ENCODE data around the gene HINFP. TPM values are rescaled to one million over a fixed set of nuclear protein-coding genes. Genes with fewer than 3 reads are reported as not detected.

The HINFP gene
- total RNA-seq, result 10 to 100 TPM; 37.2 to 58.1 (median 42.2) TPM
- long read RNA-seq, donor 1, transcript HINFP-201 (10 exons, 3,163 nt), result major isoform, 13 of 40 reads
- long read RNA-seq, donor 1, partial matches to known transcripts, result 8 of 40 reads
- long read RNA-seq, donor 1, other reads (novel, unspliced or antisense), result 19 of 40 reads
- long read RNA-seq, donor 2, transcript HINFP-201 (10 exons, 3,163 nt), result major isoform, 9 of 11 reads
- long read RNA-seq, donor 2, partial matches to known transcripts, result 0 of 11 reads
- long read RNA-seq, donor 2, other reads (novel, unspliced or antisense), result 1 of 11 reads

DNA sequence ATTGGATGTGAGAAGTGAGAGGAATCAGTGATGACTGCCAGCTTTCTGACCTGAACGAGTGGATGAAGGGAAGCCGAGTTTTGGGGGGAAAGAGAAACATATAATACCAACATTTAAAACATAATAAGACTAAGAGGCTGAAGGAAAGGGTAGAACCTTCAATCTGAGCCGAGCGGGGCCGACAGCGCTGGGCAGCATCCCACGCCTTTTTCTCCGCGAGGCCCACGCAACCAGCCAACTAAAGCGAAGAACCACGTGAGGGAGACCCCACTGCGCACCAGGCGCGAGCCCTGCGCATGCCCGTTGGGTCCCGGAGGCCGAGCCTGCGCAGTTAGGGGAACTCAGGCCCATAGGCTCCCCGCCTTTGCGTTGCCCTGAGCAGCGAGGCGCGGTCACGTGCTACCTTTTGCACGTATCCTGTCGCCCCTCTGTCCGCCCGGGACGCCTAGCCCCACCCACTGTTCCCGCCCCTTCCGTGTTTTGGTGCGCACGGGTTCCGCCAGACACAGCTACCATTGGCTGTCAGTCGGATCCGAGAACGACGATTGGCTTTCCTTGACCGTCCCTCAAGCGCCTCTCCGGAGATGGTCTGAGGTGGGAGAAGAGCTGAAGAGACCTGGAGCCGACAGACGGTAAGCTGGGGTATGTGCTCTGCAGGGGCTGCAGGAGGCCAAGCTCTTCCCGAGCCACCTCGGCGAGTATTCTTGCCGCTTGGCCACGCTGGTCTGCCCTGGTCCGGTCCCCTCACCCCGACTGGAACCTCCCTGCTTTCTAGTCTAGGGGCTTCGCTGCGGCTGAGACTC, at the start of gene HINFP:
Gene HINFP (plus strand): TSS at position 573 of the 803 bp plus-strand sequence. CDS start 5,365 bp downstream, outside the sequence.
- peak; percentile 100 for DNase-seq
- peaks cover 18% of the 10 kb centered on the region for H3K4me1 ChIP-seq (ENCODE audit: low read depth)
- H3K4me3 ChIP-seq, result peak within 1 kb of the TSS; percentile 87
- ATAC-seq, result peak; percentile 96
- TF ChIP-seq, protein P1, sequence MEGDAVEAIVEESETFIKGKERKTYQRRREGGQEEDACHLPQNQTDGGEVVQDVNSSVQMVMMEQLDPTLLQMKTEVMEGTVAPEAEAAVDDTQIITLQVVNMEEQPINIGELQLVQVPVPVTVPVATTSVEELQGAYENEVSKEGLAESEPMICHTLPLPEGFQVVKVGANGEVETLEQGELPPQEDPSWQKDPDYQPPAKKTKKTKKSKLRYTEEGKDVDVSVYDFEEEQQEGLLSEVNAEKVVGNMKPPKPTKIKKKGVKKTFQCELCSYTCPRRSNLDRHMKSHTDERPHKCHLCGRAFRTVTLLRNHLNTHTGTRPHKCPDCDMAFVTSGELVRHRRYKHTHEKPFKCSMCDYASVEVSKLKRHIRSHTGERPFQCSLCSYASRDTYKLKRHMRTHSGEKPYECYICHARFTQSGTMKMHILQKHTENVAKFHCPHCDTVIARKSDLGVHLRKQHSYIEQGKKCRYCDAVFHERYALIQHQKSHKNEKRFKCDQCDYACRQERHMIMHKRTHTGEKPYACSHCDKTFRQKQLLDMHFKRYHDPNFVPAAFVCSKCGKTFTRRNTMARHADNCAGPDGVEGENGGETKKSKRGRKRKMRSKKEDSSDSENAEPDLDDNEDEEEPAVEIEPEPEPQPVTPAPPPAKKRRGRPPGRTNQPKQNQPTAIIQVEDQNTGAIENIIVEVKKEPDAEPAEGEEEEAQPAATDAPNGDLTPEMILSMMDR (IDR thresholded peaks at IDR 0.05), result no peak
- intact Hi-C loops (cut with DNase I, micrococcal nuclease), result no loop called here
- no peaks in the 10 kb centered on the region for H3K36me3 ChIP-seq (ENCODE audit: low read depth)
- no peaks in the 10 kb centered on the region for H3K9me3 ChIP-seq

DNA sequence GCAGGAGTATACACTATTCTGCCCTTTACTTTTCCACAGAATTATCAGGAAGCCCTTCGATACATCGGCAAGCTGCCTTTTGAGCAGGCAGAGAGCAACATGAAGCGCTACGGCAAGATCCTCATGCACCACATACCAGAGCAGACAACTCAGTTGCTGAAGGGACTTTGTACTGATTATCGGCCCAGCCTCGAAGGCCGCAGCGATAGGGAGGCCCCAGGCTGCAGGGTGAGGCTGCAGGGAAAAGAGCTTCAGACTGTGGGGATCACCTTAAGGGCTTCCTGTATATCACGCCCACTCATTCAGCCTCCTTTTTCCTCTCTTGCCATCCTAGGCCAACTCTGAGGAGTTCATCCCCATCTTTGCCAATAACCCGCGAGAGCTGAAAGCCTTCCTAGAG, 43.5 kb upstream of the HINFP start:
- Histone ChIP-seq H3K4me3 (no peak overlapping the region), H3K9me3 (no peaks in the 10 kb centered on the region), H3K36me3 (ENCODE audit: low read depth) (peaks cover 27% of the 10 kb centered on the region), H3K4me1 (ENCODE audit: low read depth) (no peaks in the 10 kb centered on the region)
- ATAC-seq, result no peak
- no peak for DNase-seq
- intact Hi-C loops (cut with DNase I, micrococcal nuclease), result no loop called here
- TF ChIP-seq, protein P1 (IDR thresholded peaks at IDR 0.05), result no peak

- no peaks in the 10 kb centered on the region for H3K4me1 ChIP-seq (ENCODE audit: low read depth)
- peaks cover 27% of the 10 kb centered on the region for H3K36me3 ChIP-seq (ENCODE audit: low read depth)
- no peak for DNase-seq
- intact Hi-C loops (cut with DNase I, micrococcal nuclease), result no loop called here
- H3K4me3 ChIP-seq, result no peak overlapping the region
- TF ChIP-seq, protein P1 (IDR thresholded peaks at IDR 0.05), result no peak
- no peaks in the 10 kb centered on the region for H3K9me3 ChIP-seq
- no peak for ATAC-seq
Observed at GRCh38 chr11:119078675-119079420, 42.5 kb upstream of the HINFP start.

GRCh38 chr11:119081682-119082260, 39.6 kb upstream of the HINFP start:
- DNase-seq, result no peak
- no peaks in the 10 kb centered on the region for H3K9me3 ChIP-seq
- H3K4me1 ChIP-seq (ENCODE audit: low read depth), result peaks cover 15% of the 10 kb centered on the region
- TF ChIP-seq, protein P1 (IDR thresholded peaks at IDR 0.05), result no peak
- H3K36me3 ChIP-seq (ENCODE audit: low read depth), result peaks cover 24% of the 10 kb centered on the region
- intact Hi-C loops (cut with DNase I, micrococcal nuclease), result no loop called here
- no peak overlapping the region for H3K4me3 ChIP-seq
- ATAC-seq, result no peak

- DNase-seq, result peak; percentile 95
- TF ChIP-seq, protein P1 (IDR thresholded peaks at IDR 0.05), result no peak
- H3K4me3 ChIP-seq, result peak within 1 kb of the TSS; percentile 45
- ATAC-seq, result peak; percentile 96
- H3K4me1 ChIP-seq (ENCODE audit: low read depth), result peaks cover 15% of the 10 kb centered on the region
- intact Hi-C loops (cut with DNase I, micrococcal nuclease), result no loop called here
- no peaks in the 10 kb centered on the region for H3K9me3 ChIP-seq
- no peaks in the 10 kb centered on the region for H3K36me3 ChIP-seq (ENCODE audit: low read depth)
Observed at GRCh38 chr11:119084663-119085436, 36.5 kb upstream of the HINFP start, which contains the start of gene HMBS. TSS of gene HMBS (plus strand) at chr11:119084881. CDS start at chr11:119085034, 153 bp downstream.

All from mucosa of descending colon (tissue), 3 donors.